SK-N-SH treated with all-trans-retinoic acid at 6 μM for 48 hours (cell line): ENCODE measurements around the gene SDF4.

ENCODE experiments used
- ATAC-seq: fragments of 200-7000 bp; cut with Tn5 transposase; 3 replicates; pipeline ENCODE4 v1.9.1; 2020; ENCODE audit warnings: mild to moderate bottlenecking, moderate library complexity
- ARNTL ChIP-seq: fragments of 450-650 bp; formaldehyde crosslinking; IDR thresholded peaks from 2 replicates; pipeline ENCODE4 v1.5.0; 2020; ENCODE audit warnings: low read depth, mild to moderate bottlenecking, moderate library complexity, borderline replicate concordance
- CREB5 ChIP-seq: fragments of 250-450 bp; sonication (Bioruptor Pico); IDR thresholded peaks from 2 replicates; pipeline ENCODE4 v1.5.1; 2020; ENCODE audit warnings: low read depth, mild to moderate bottlenecking, moderate library complexity
- CSDC2 ChIP-seq: fragments of 250-450 bp; sonication (Bioruptor Pico); IDR thresholded peaks from 2 replicates; pipeline ENCODE4 v1.5.0; 2020; ENCODE audit warnings: mild to moderate bottlenecking, moderate library complexity
- CSRNP3 ChIP-seq: fragments of 250-450 bp; sonication (Bioruptor Pico); IDR thresholded peaks from 2 replicates; pipeline ENCODE4 v1.5.1; 2021; ENCODE audit warnings: mild to moderate bottlenecking, moderate library complexity
- ESRRG ChIP-seq: fragments of 250-450 bp; sonication (Bioruptor Pico); IDR thresholded peaks from 2 replicates; pipeline ENCODE4 v1.6.1; 2021; ENCODE audit warnings: mild to moderate bottlenecking
- OSR1 ChIP-seq: fragments of 250-450 bp; sonication (Bioruptor Pico); IDR thresholded peaks from 2 replicates; pipeline ENCODE4 v1.8.0; 2022; ENCODE audit warnings: moderate library complexity, mild to moderate bottlenecking, inconsistent platforms
- PATZ1 ChIP-seq: fragments of 250-450 bp; sonication (Bioruptor Pico); IDR thresholded peaks from 2 replicates; pipeline ENCODE4 v1.8.0; 2020; ENCODE audit warnings: mild to moderate bottlenecking, moderate library complexity, borderline replicate concordance
- POU6F1 ChIP-seq: fragments of 250-450 bp; sonication (Bioruptor Pico); IDR thresholded peaks from 2 replicates; pipeline ENCODE4 v1.8.0; 2021; ENCODE audit warnings: low read depth, mild to moderate bottlenecking, moderate library complexity, borderline replicate concordance
- PPARA ChIP-seq: fragments of 250-450 bp; sonication (Bioruptor Pico); IDR thresholded peaks from 2 replicates; pipeline ENCODE4 v1.5.0; 2020; ENCODE audit warnings: mild to moderate bottlenecking, borderline replicate concordance
- RARB ChIP-seq: fragments of 250-450 bp; sonication (Bioruptor Pico); IDR thresholded peaks from 2 replicates; pipeline ENCODE4 v1.8.0; 2021; ENCODE audit warnings: mild to moderate bottlenecking, moderate library complexity
- SNAI2 ChIP-seq: fragments of 250-450 bp; sonication (Bioruptor Pico); IDR thresholded peaks from 2 replicates; pipeline ENCODE4 v1.5.0; 2020; ENCODE audit warnings: mild to moderate bottlenecking, moderate library complexity
- TCF4 ChIP-seq: fragments of 250-450 bp; sonication (Bioruptor Pico); IDR thresholded peaks from 2 replicates; pipeline ENCODE4 v1.8.0; 2021; ENCODE audit warnings: mild to moderate bottlenecking, moderate library complexity, borderline replicate concordance
- TOX ChIP-seq: fragments of 250-450 bp; sonication (Bioruptor Pico); IDR thresholded peaks from 2 replicates; pipeline ENCODE4 v1.8.0; 2021; ENCODE audit warnings: mild to moderate bottlenecking, moderate library complexity, borderline replicate concordance
- TSHZ2 ChIP-seq: fragments of 250-450 bp; sonication (Bioruptor Pico); IDR thresholded peaks from 2 replicates; pipeline ENCODE4 v1.5.0; 2020; ENCODE audit warnings: mild to moderate bottlenecking, moderate library complexity
- ZC3H10 ChIP-seq: fragments of 250-450 bp; sonication (Bioruptor Pico); IDR thresholded peaks from 2 replicates; pipeline ENCODE4 v1.5.1; 2021; ENCODE audit warnings: mild to moderate bottlenecking, moderate library complexity
- ZFP3 ChIP-seq: fragments of 250-450 bp; sonication (Bioruptor Pico); IDR thresholded peaks from 2 replicates; pipeline ENCODE4 v1.5.0; 2020; ENCODE audit warnings: mild to moderate bottlenecking, moderate library complexity
- ZFP30 ChIP-seq: fragments of 450-650 bp; formaldehyde crosslinking; IDR thresholded peaks from 2 replicates; pipeline ENCODE4 v1.5.0; 2022; ENCODE audit warnings: mild to moderate bottlenecking, moderate library complexity
- ZNF565 ChIP-seq: fragments of 450-650 bp; formaldehyde crosslinking; conservative IDR thresholded peaks from 2 replicates; pipeline ENCODE4 v1.5.0; 2020; ENCODE audit warnings: low read depth, mild to moderate bottlenecking, moderate library complexity
- ZNF8 ChIP-seq: fragments of 450-650 bp; formaldehyde crosslinking; IDR thresholded peaks from 2 replicates; pipeline ENCODE4 v1.5.0; 2020; ENCODE audit warnings: mild to moderate bottlenecking, moderate library complexity

Gene SDF4

GRCh38 chr1:1183221-1183747 is 48.5 kb downstream of the SDF4 start:
- TF ChIP-seq SNAI2 (CRISPR knock-in tag) (no peak), POU6F1 (CRISPR knock-in tag) (no peak), PATZ1 (CRISPR knock-in tag) (no peak), ESRRG (CRISPR knock-in tag) (no peak), ZNF565 (no peak), RARB (CRISPR knock-in tag) (no peak), ZFP3 (CRISPR knock-in tag) (no peak), ZFP30 (CRISPR knock-in tag) (no peak), TCF4 (CRISPR knock-in tag) (no peak), OSR1 (CRISPR knock-in tag) (no peak), TSHZ2 (CRISPR knock-in tag) (no peak), CREB5 (CRISPR knock-in tag) (no peak), CSDC2 (CRISPR knock-in tag) (no peak), CSRNP3 (no peak), TOX (CRISPR knock-in tag) (no peak), ZC3H10 (no peak), ZNF8 (CRISPR knock-in tag) (no peak)
- no peak for ATAC-seq

GRCh38 chr1:1182491-1183220 is 49.1 kb downstream of the SDF4 start:
- no peak for TF ChIP-seq ZNF8 (CRISPR knock-in tag)
- TF ChIP-seq ZC3H10 = no peak
- TF ChIP-seq POU6F1 (CRISPR knock-in tag) = no peak
- TF ChIP-seq PPARA (CRISPR knock-in tag) = no peak
- no peak for TF ChIP-seq ARNTL

More at GRCh38 chr1:1182491-1183220, 49.1 kb downstream of the SDF4 start:
- ATAC-seq = no peak
